Hepatocyte (in vitro differentiated cells): Measurements from ENCODE around the gene ABHD2. TPM values are rescaled to one million over a fixed set of nuclear protein-coding genes. Genes with fewer than 3 reads are reported as not detected.

ENCODE experiments used
- DNase-seq: peaks from one replicate; pipeline ENCODE4 v3.0.0-alpha.2; 2016; ENCODE audit warnings: low spot score
- H2AFZ ChIP-seq: fragments of 200-600 bp; sonication (generic); 2 replicates; pipeline ENCODE4 v1.6.0; 2016; ENCODE audit warnings: antibody characterized with exemption, mild to moderate bottlenecking
- H3K27ac ChIP-seq: fragments of 200-600 bp; sonication (generic); 2 replicates; pipeline ENCODE4 v1.5.1; 2016; ENCODE audit warnings: mild to moderate bottlenecking
- H3K27me3 ChIP-seq: fragments of 200-600 bp; sonication (generic); 2 replicates; pipeline ENCODE4 v1.6.1; 2016
- H3K36me3 ChIP-seq: fragments of 200-600 bp; sonication (generic); replicated peaks from 2 replicates; pipeline ENCODE4 v1.5.1; 2016; ENCODE audit warnings: low read depth; ENCODE audit not compliant: insufficient read depth
- H3K4me1 ChIP-seq: fragments of 200-600 bp; sonication (generic); 2 replicates; pipeline ENCODE4 v1.5.1; 2016; ENCODE audit warnings: mild to moderate bottlenecking, moderate library complexity; ENCODE audit not compliant: insufficient read depth
- H3K4me2 ChIP-seq: fragments of 200-600 bp; sonication (generic); 2 replicates; pipeline ENCODE4 v1.6.0; 2016
- H3K4me3 ChIP-seq: fragments of 200-600 bp; sonication (generic); 2 replicates; pipeline ENCODE4 v1.5.1; 2016; ENCODE audit warnings: mild to moderate bottlenecking
- H3K79me2 ChIP-seq: fragments of 200-600 bp; sonication (generic); 2 replicates; pipeline ENCODE4 v1.6.0; 2017; ENCODE audit warnings: mild to moderate bottlenecking
- H3K9me2 ChIP-seq: fragments of 200-600 bp; sonication (generic); replicated peaks from 2 replicates; pipeline ENCODE4 v1.6.0; 2017; ENCODE audit warnings: mild to moderate bottlenecking; ENCODE audit not compliant: insufficient read depth
- H3K9me3 ChIP-seq: fragments of 200-600 bp; sonication (generic); 2 replicates; pipeline ENCODE4 v1.5.1; 2016; ENCODE audit warnings: low read depth, mild to moderate bottlenecking
- H4K20me1 ChIP-seq: fragments of 200-600 bp; sonication (generic); 2 replicates; pipeline ENCODE4 v1.6.0; 2016; ENCODE audit warnings: mild to moderate bottlenecking; ENCODE audit not compliant: insufficient read depth, poor library complexity, severe bottlenecking
- EZH2 ChIP-seq: fragments of 200-600 bp; sonication (generic); IDR thresholded peaks from 2 replicates; pipeline ENCODE4 v1.6.1; 2016; ENCODE audit warnings: antibody characterized with exemption, mild to moderate bottlenecking, borderline replicate concordance
- EZH2phosphoT487 ChIP-seq: fragments of 200-600 bp; sonication (generic); IDR thresholded peaks from one replicate; pipeline ENCODE4 v1.6.1; 2018; ENCODE audit warnings: antibody characterized with exemption, mild to moderate bottlenecking, low read depth, moderate library complexity; ENCODE audit not compliant: unreplicated experiment, severe bottlenecking
- WGBS: methylation state at CpG from one replicate; pipeline ENCODE4 v1.1.6; 2016; ENCODE audit warnings: low lambda C conversion rate; ENCODE audit errors: missing lambda C conversion rate; 5-methylcytosine and 5-hydroxymethylcytosine counted together
- polyA plus RNA-seq: library from polyadenylated mRNA; unstranded; fragments of >200 nt; fragmentation: Nextera tagmentation; extraction: Ambion mirVana; gene quantifications from 2 replicates; pipeline ENCODE4 v1.2.1, GENCODE V29; 2016
- total RNA-seq: library from RNA; depleted of rRNA; stranded (reverse); fragments of >200 nt; gene quantifications from 2 replicates; pipeline ENCODE4 v1.2.3, GENCODE V29; 2014
- TF ChIP-seq, protein P1 (sequence below): fragments of 200-600 bp; sonication (generic); IDR thresholded peaks from 2 replicates; pipeline ENCODE4 v1.5.1; 2016; ENCODE audit warnings: antibody characterized with exemption, mild to moderate bottlenecking; ENCODE audit not compliant: poor library complexity

ABHD2 gene
- total and polyA plus RNA-seq, 2 experiments from 2014 or later: 11.7 to 59.7 TPM

DNA sequence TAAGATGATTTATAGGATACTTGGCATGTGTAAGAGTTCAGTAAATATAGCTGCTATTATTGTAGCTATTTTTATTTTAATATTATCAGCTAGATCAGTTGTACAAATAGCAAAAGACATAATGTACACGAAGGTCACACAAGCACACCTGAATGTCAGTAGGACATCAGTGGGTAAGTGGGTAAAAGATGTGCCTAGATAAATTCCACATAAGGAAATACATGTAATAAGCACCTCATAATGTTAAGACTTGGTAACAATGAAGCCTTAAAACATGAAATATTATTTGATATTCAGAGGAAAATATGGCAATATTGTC is 41.5 kb downstream of the ABHD2 start:
- Histone ChIP-seq H3K9me2 (no peaks in the 10 kb centered on the region), H2AFZ (no peak overlapping the region), H3K4me3 (no peak overlapping the region), H3K4me1 (peaks cover 34% of the 10 kb centered on the region), H3K9me3 (no peaks in the 10 kb centered on the region), H3K79me2 (no peaks in the 10 kb centered on the region), H3K27ac (no peak overlapping the region), H3K27me3 (no peaks in the 10 kb centered on the region), H4K20me1 (no peaks in the 10 kb centered on the region), H3K36me3 (no peaks in the 10 kb centered on the region), H3K4me2 (no peak overlapping the region)
- DNase-seq: no peak
- 68% methylated on average over 1 of the region's 1 CpG for WGBS
- TF ChIP-seq EZH2phosphoT487 (no peak), EZH2 (no peak)
- TF ChIP-seq, protein P1, sequence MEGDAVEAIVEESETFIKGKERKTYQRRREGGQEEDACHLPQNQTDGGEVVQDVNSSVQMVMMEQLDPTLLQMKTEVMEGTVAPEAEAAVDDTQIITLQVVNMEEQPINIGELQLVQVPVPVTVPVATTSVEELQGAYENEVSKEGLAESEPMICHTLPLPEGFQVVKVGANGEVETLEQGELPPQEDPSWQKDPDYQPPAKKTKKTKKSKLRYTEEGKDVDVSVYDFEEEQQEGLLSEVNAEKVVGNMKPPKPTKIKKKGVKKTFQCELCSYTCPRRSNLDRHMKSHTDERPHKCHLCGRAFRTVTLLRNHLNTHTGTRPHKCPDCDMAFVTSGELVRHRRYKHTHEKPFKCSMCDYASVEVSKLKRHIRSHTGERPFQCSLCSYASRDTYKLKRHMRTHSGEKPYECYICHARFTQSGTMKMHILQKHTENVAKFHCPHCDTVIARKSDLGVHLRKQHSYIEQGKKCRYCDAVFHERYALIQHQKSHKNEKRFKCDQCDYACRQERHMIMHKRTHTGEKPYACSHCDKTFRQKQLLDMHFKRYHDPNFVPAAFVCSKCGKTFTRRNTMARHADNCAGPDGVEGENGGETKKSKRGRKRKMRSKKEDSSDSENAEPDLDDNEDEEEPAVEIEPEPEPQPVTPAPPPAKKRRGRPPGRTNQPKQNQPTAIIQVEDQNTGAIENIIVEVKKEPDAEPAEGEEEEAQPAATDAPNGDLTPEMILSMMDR: no peak

DNA sequence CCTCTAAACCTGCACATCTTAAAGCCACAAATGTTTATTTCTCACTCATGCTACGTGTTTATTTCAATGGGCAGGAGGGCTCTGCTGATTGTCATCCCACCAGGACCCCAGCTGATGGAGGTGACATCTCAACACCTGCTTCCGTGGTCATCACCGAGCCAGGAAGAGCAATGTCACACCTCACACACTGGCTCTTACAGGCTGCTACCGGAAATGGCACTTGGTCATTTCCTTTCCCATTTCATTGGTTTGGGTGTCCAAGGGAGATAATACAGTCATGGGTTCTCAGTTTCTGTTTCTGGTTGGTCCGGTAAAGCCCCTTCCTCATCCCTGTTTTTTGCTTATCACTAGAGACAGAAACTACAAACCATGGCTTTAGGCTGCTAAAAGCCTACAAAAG is 41.9 kb downstream of the ABHD2 start:
- H4K20me1 ChIP-seq: no peaks in the 10 kb centered on the region
- no peak overlapping the region for H2AFZ ChIP-seq
- H3K9me2 ChIP-seq: no peaks in the 10 kb centered on the region
- H3K36me3 ChIP-seq: no peaks in the 10 kb centered on the region
- peaks cover 32% of the 10 kb centered on the region for H3K4me1 ChIP-seq
- WGBS: 90% methylated on average over 5 of the region's 5 CpGs
- no peak overlapping the region for H3K4me2 ChIP-seq
- H3K4me3 ChIP-seq: no peak overlapping the region
- no peaks in the 10 kb centered on the region for H3K27me3 ChIP-seq
- no peak for DNase-seq
- H3K79me2 ChIP-seq: no peaks in the 10 kb centered on the region
- H3K27ac ChIP-seq: no peak overlapping the region
- no peaks in the 10 kb centered on the region for H3K9me3 ChIP-seq
- TF ChIP-seq EZH2 (no peak), EZH2phosphoT487 (no peak)
- TF ChIP-seq, protein P1: no peak

DNA sequence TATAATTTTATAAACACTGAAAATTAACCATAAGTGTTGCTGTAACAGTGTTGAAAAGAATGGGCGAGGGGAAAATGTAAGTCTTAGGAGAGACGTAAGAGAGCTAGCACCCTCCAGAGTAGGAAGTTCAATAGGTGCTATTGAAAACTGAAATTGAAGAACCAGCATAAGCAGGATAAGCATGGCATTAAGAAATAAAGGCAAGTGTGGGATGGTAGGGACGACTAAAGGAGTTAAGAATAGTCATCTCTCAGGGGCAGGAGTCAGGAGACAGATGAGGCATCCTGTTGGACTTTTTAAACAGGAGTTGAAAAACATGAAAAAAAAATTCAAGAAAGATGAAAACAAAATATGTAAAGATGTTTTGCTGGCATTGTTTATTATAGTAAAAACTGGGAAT is 43.5 kb downstream of the ABHD2 start:
- peaks cover 18% of the 10 kb centered on the region for H3K4me1 ChIP-seq

More for the DNA sequence above, 43.5 kb downstream of the ABHD2 start:
- H4K20me1 ChIP-seq: no peaks in the 10 kb centered on the region
- WGBS: 79% methylated on average over 3 of the region's 3 CpGs
- H2AFZ ChIP-seq: no peak overlapping the region
- no peak overlapping the region for H3K27ac ChIP-seq
- no peaks in the 10 kb centered on the region for H3K27me3 ChIP-seq
- no peaks in the 10 kb centered on the region for H3K79me2 ChIP-seq
- H3K36me3 ChIP-seq: no peaks in the 10 kb centered on the region
- H3K4me2 ChIP-seq: no peak overlapping the region
- TF ChIP-seq, protein P1: no peak
- TF ChIP-seq EZH2phosphoT487: no peak
- TF ChIP-seq EZH2: no peak
- no peak overlapping the region for H3K4me3 ChIP-seq
- no peak for DNase-seq
- H3K9me3 ChIP-seq: no peaks in the 10 kb centered on the region
- H3K9me2 ChIP-seq: no peaks in the 10 kb centered on the region
